ENCODE data around the gene SLC7A6. TPM values are rescaled to one million over a fixed set of nuclear protein-coding genes. Genes with fewer than 3 reads are reported as not detected.

SLC7A6 gene
- total and polyA plus RNA-seq, 2 of the 13 experiments (the other 11 are each of a cell fraction or from before 2014, with no cell fraction given), result 35.8 to 70.8 TPM

GRCh38 chr16:68328151-68328859, 64.0 kb downstream of the SLC7A6 start (continued):
- TF ChIP-seq ZNF513 (CRISPR knock-in tag; conservative IDR thresholded peaks at IDR 0.05), result no peak
- TF ChIP-seq RNF219 (CRISPR knock-in tag; IDR thresholded peaks at IDR 0.05), result no peak
- TF ChIP-seq SYNCRIP (IDR thresholded peaks at IDR 0.05; ENCODE audit: insufficient read depth, low read depth, low read length), result no peak
- no peak for TF ChIP-seq CEBPB (IDR thresholded peaks at IDR 0.05; ENCODE audit: borderline replicate concordance, low read depth, low read length)
- TF ChIP-seq MTERF4 (CRISPR knock-in tag; IDR thresholded peaks at IDR 0.05), result peak; percentile 57; the same call in 1 of the 2 replicates
- TF ChIP-seq IKZF4 (CRISPR knock-in tag; IDR thresholded peaks at IDR 0.05; ENCODE audit: borderline replicate concordance, low read depth, not compliant biosample characterization), result no peak
- no peak for TF ChIP-seq MXD1 (CRISPR knock-in tag; IDR thresholded peaks at IDR 0.05)
- peak; percentile 64 for TF ChIP-seq FOXA3 (CRISPR knock-in tag; IDR thresholded peaks at IDR 0.05)
- TF ChIP-seq KAT7 (CRISPR knock-in tag; IDR thresholded peaks at IDR 0.05; ENCODE audit: borderline replicate concordance), result no peak
- no peak for TF ChIP-seq ZNF709 (CRISPR knock-in tag; IDR thresholded peaks at IDR 0.05)
- TF ChIP-seq ETV5 (CRISPR knock-in tag; IDR thresholded peaks at IDR 0.05; ENCODE audit: borderline replicate concordance), result peak; percentile 62; the same call in 1 of the 2 replicates
- peak; percentile 72 to 85 for TF ChIP-seq HMGXB4 (CRISPR knock-in tag; IDR thresholded peaks at IDR 0.05; ENCODE audit: borderline replicate concordance in 1 of 2, low read depth in 1 of 2)
- TF ChIP-seq MIER3 (CRISPR knock-in tag; IDR thresholded peaks at IDR 0.05; ENCODE audit: borderline replicate concordance), result 0 out of 2 replicates have a peak, but pooled peaks have one; percentile 19
- 0 out of 2 replicates have a peak, but pooled peaks have one; percentile 23 for TF ChIP-seq DMTF1 (CRISPR knock-in tag; IDR thresholded peaks at IDR 0.05)
- TF ChIP-seq AGO1 (IDR thresholded peaks at IDR 0.05; ENCODE audit: low read depth, low read length, poor library complexity, severe bottlenecking), result no peak
